GM12864 (cell line): Measurements from ENCODE around the gene FRMD4A.

Experiments
- DNase-seq: peaks from one replicate; pipeline ENCODE4 v3.0.0-alpha.2; 2011; ENCODE audit warnings: low read depth
- H3K4me3 ChIP-seq: 2 replicates; pipeline ENCODE4 v1.5.1; 2011; ENCODE audit warnings: mild to moderate bottlenecking, low read depth, low read length, control low read depth
- CTCF ChIP-seq: IDR thresholded peaks from 2 replicates; pipeline ENCODE4 v1.5.1; 2011; ENCODE audit warnings: low read depth, mild to moderate bottlenecking, moderate library complexity, low read length, control low read depth, inconsistent platforms; ENCODE audit errors: missing control alignments

FRMD4A gene

DNA sequence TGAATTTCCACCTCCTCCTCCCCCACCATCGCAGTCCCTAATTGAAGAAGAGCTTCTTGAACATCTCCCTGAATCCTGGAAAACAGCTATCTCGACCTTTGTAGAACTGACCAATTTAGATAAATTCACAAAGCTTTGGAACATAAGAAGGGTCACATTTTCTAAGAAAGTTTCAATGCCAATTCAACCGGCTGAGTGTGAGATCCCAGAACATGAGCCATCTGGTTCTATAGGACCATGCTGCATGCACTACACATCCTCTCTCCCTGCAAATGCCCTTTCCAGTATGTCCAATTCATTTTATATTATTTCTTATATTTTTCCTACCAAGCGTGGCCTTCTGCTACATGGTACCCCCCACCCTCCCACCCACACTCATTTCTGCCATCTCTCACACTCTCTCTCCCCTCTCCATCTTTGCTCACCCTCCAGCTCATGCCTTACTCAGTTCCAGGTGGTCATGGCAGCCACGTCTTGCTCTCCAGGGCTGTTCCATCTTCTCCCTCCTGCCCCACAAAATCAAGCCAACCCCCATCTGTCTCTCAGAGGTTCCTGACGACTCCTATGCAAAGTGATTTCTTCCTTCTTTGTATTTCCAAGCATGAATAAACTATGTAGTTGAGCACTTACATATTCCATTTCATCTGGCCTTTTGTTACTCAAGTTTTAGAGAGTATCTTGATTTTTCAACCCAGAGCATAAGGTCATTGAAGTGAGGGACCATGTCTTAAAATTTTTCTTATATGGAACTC is 19.3 kb downstream of the FRMD4A start:
- no peak for TF ChIP-seq CTCF
- DNase-seq, result no peak
- H3K4me3 ChIP-seq, result no peak overlapping the region

- TF ChIP-seq CTCF, result no peak
- H3K4me3 ChIP-seq, result no peak overlapping the region
- no peak for DNase-seq
Measured at GRCh38 chr10:14309593-14309992, 21.1 kb downstream of the FRMD4A start.

DNA sequence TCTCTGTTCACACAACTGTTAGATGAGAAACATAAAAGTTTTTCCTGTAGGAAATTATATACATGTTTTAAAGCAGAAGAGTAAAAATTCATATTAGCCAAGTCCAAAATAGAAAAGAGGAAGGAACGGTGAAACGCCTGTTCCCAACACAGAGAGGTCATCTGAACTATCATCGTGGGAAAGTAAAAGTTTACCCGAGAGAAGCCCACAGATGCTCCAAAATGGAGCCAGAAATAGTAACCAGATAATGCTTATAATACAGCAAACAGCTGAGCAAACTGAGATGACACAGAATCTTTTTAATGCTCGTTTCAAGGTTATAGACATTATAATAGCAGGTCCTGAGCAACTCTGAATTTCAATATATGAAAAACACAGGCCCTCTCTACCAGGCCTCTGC is 24.5 kb downstream of the FRMD4A start:
- no peak overlapping the region for H3K4me3 ChIP-seq
- no peak for TF ChIP-seq CTCF
- no peak for DNase-seq

- no peak for TF ChIP-seq CTCF
- no peak for DNase-seq
- H3K4me3 ChIP-seq, result no peak overlapping the region
Measured at GRCh38 chr10:14304046-14304445, 26.7 kb downstream of the FRMD4A start.

- peak; percentile 51 for TF ChIP-seq CTCF
- no peak overlapping the region for H3K4me3 ChIP-seq
- no peak for DNase-seq
Measured at GRCh38 chr10:14302035-14302434, 28.7 kb downstream of the FRMD4A start.

DNA sequence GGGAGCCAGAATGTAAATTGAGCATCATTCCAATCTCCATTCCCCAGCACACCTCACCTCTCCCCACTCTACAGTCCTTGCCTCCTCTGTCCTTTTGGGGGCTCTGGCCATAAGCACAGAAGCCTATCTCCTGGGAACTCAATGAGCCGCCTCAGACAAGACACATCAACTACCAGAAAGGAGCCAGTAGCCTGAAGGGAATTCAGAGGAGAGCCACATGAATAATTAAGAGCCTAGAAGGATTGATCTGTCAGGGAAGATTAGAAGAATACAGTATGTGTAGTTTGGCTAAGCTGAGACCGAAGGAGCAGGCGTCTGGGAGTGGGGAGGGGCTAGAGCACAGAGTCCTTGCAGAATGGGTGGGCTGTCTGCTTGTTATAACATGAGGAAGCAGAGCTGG is 31.2 kb downstream of the FRMD4A start:
- no peak for TF ChIP-seq CTCF
- H3K4me3 ChIP-seq, result no peak overlapping the region
- no peak for DNase-seq

DNA sequence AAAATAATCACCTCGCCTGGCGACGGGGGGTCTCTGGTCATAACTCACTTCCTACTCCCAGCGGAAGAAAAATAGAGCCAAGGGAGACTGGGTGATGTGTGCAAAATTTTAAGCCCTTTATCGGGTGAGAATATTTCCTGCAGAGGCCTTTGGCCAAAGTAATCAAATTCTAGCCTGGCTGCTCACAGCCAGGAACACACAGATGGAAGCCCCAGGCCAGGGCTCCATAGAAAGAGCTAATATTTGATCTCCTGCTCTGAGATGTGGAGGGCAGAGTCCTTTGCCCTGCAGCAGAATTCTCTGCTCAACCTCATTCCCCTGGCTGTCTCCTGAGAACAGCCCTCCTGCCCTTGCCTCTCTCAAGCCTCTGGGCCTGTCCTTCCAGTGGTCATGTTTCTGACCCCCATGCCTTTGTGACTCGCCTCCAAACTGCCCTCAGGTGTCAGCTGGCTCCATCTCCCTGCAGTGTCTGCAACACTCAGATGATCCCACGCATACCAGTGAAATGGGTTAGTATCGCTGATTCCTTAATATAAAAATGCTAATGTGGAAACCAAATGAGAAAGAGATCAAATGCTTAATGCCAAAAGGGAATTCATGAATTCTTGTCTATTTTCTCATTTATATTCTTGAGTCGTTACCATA is 34.5 kb downstream of the FRMD4A start:
- H3K4me3 ChIP-seq, result no peak overlapping the region
- no peak for TF ChIP-seq CTCF
- DNase-seq, result no peak
